Peyer's patch (tissue), 4 donors: ENCODE results near the gene PXK. TPM values are rescaled to one million over a fixed set of nuclear protein-coding genes. Genes with fewer than 3 reads are reported as not detected.

Source experiments
- DNase-seq, 3 donors: peaks; one replicate each; pipeline ENCODE4 v3.0.0-alpha.2; 2017 to 2019
- H3K27ac ChIP-seq, 4 donors: fragments of 200-600 bp; sonication (generic); one replicate each; pipeline ENCODE4 v1.5.1; 2016 to 2019
- H3K27me3 ChIP-seq, 2 donors: fragments of 200-600 bp; sonication (generic); one replicate each; pipeline ENCODE4 v1.5.1; 2019
- H3K36me3 ChIP-seq, 3 donors: fragments of 200-600 bp; sonication (generic); one replicate each; pipeline ENCODE4 v1.5.1; 2016 to 2019
- H3K4me1 ChIP-seq, 4 donors: fragments of 200-600 bp; sonication (generic); one replicate each; pipeline ENCODE4 v1.5.1; 2016 to 2019
- H3K4me3 ChIP-seq, 4 donors: fragments of 200-600 bp; sonication (generic); 1 replicate in 3 of 4; 2 replicates in 1 of 4; pipeline ENCODE4 v1.5.1; 2016 to 2019; ENCODE audit warnings: mild to moderate bottlenecking in 1 of 4
- H3K9me3 ChIP-seq, 4 donors: fragments of 200-600 bp; sonication (generic); one replicate each; pipeline ENCODE4 v1.5.1; 2016 to 2019; ENCODE audit warnings: mild to moderate bottlenecking in 1 of 4
- POLR2A ChIP-seq, 2 donors: fragments of 450-650 bp; IDR thresholded peaks; one replicate each; pipeline ENCODE4 v1.5.1; 2017; ENCODE audit warnings: antibody characterized with exemption in 2 of 2, mild to moderate bottlenecking in 2 of 2, moderate library complexity in 2 of 2
- total RNA-seq, 4 donors: library from RNA; depleted of rRNA; stranded (reverse); fragments of >200 nt; gene quantifications; one replicate each; pipeline ENCODE4 v1.1.0, GENCODE V29; 2016
- TF ChIP-seq, protein P1 (sequence below), 6 experiments: fragments of 450-650 bp in 4 of 6; fragments of 200-600 bp in 2 of 6; sonication (generic) in 1 of 6; IDR thresholded peaks; one replicate each; pipeline ENCODE4 v1.5.1; 2017 to 2019; ENCODE audit warnings: antibody characterized with exemption in 6 of 6, mild to moderate bottlenecking in 3 of 6, moderate library complexity in 1 of 6

The PXK gene
- total RNA-seq, 4 donors from 2014 or later = 15.3 to 73.4 (median 28.4) TPM

DNA sequence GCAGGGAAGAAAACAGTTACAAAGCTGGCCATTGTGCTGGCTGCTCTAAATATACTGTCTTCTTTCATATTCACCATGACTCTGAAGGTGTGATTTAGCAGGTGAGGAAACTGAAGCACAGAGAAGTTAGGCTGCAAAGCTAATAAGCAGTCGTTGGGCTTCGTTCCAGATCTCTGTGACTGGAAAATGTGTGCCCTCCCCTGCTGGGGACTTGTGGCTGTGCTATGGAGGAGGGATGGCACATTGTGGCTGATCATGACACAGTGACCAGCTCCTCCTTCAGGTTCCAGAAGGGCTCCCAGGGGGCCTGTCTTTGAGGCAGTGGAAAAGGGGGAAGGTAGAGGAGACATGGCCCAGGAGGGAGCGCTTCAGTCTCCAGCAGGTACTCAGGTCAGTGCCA is 19.2 kb downstream of the PXK start:
- peak overlapping the region in 1 of 4 donors; percentile 77 for H3K27ac ChIP-seq

DNA sequence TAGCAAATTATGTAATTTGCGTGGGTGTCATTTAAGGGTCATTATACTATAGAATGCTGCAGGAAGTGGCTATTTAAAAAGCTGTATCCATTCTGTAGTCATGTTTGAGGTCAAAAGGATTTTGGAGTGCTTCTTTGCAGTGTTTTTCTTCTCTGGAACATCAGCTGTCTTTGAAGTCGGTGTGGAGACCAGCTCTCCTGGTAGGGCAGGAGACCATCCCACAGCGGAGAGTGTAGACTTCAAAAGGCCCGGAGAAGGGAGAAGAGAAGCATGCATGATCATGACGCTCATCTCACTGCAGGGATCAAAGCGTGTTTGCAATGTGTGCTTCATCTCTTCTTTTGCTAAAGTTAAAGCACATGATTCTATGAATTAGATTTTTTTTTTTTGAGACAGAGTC is 19.9 kb downstream of the PXK start:
- no peaks in the 10 kb centered on the region for H3K9me3 ChIP-seq
- TF ChIP-seq POLR2A (IDR thresholded peaks at IDR 0.05) = no peak
- TF ChIP-seq, protein P1, sequence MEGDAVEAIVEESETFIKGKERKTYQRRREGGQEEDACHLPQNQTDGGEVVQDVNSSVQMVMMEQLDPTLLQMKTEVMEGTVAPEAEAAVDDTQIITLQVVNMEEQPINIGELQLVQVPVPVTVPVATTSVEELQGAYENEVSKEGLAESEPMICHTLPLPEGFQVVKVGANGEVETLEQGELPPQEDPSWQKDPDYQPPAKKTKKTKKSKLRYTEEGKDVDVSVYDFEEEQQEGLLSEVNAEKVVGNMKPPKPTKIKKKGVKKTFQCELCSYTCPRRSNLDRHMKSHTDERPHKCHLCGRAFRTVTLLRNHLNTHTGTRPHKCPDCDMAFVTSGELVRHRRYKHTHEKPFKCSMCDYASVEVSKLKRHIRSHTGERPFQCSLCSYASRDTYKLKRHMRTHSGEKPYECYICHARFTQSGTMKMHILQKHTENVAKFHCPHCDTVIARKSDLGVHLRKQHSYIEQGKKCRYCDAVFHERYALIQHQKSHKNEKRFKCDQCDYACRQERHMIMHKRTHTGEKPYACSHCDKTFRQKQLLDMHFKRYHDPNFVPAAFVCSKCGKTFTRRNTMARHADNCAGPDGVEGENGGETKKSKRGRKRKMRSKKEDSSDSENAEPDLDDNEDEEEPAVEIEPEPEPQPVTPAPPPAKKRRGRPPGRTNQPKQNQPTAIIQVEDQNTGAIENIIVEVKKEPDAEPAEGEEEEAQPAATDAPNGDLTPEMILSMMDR (IDR thresholded peaks at IDR 0.05) = no peak
- H3K4me1 ChIP-seq = peaks cover 0 to 17% (median 15%) of the 10 kb centered on the region in 4 donors
- H3K27me3 ChIP-seq = no peaks in the 10 kb centered on the region
- peak in 1 of 3 donors; percentile 27 for DNase-seq
- H3K36me3 ChIP-seq = no peaks in the 10 kb centered on the region
- H3K4me3 ChIP-seq = no peak overlapping the region
- peak overlapping the region in 1 of 4 donors; percentile 77 for H3K27ac ChIP-seq

More for the DNA sequence above, 19.2 kb downstream of the PXK start:
- Histone ChIP-seq H3K9me3 (no peaks in the 10 kb centered on the region), H3K4me3 (no peak overlapping the region), H3K36me3 (no peaks in the 10 kb centered on the region), H3K27me3 (no peaks in the 10 kb centered on the region), H3K4me1 (peaks cover 0 to 18% (median 15%) of the 10 kb centered on the region in 4 donors)
- peak in 2 of 3 donors; percentile 43 to 45 for DNase-seq
- no peak for TF ChIP-seq POLR2A (IDR thresholded peaks at IDR 0.05)
- TF ChIP-seq, protein P1 (IDR thresholded peaks at IDR 0.05) = no peak

DNA sequence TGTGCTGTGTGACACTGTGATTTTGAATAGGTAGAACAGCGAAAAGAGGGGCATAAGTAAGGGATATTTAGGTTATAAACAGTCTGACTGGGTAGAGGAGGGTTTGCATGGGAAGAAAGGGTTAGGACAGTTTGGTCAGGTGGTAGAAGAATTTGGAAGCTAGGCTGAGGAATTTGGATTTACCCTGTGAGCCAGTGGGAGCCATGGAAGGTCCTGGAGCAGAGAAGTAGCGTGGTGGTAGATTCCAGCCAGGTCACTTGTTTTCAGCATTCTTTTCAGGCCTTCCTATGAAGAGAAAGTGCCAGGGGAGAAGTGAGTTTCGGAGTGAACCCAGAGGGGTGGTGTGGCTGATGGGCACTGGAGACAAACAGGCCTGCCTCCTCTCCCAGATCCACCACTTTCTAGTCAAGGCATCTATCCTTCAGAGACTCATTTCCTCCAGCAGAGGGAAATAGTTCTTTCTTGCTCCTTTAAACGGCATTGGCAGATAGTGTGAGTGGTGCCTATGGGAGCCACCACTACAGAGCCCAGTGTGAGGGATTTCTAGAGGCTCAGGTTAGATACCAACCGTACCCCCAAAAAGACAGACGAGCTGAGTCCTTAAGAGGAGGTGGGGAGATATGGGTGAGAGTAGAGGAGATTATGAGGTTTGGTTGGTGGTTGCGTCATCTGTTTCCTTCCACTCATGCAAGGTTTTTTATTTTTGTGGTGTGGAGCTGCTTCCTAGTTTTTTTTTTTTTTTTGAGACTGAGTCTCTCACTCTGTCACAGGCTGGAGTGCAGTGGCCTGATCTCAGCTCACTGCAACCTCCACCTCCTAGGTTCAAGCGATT is 21.2 kb downstream of the PXK start:
- Histone ChIP-seq H3K27me3 (no peaks in the 10 kb centered on the region), H3K36me3 (no peaks in the 10 kb centered on the region), H3K4me1 (peaks cover 0 to 16% (median 10%) of the 10 kb centered on the region in 4 donors), H3K9me3 (no peaks in the 10 kb centered on the region), H3K4me3 (peak overlapping the region in 1 of 4 donors; percentile 7), H3K27ac (peak overlapping the region in 3 of 4 donors; percentile 19 to 77 (median 68))
- TF ChIP-seq, protein P1 (IDR thresholded peaks at IDR 0.05) = peak in 1 of 6 experiments; percentile 10
- TF ChIP-seq POLR2A (IDR thresholded peaks at IDR 0.05) = no peak
- peak in 2 of 3 donors; percentile 52 to 53 for DNase-seq

- Histone ChIP-seq H3K27ac (peak overlapping the region in 2 of 4 donors; percentile 68 to 77), H3K4me3 (no peak overlapping the region), H3K27me3 (no peaks in the 10 kb centered on the region), H3K9me3 (no peaks in the 10 kb centered on the region), H3K36me3 (no peaks in the 10 kb centered on the region), H3K4me1 (peaks cover 0 to 16% (median 6%) of the 10 kb centered on the region in 4 donors)
- TF ChIP-seq, protein P1 (IDR thresholded peaks at IDR 0.05) = no peak
- TF ChIP-seq POLR2A (IDR thresholded peaks at IDR 0.05) = no peak
- peak in 2 of 3 donors; percentile 49 to 55 for DNase-seq
These were observed 22.5 kb downstream of the PXK start for GRCh38 chr3:58355179-58355578.

- H3K4me3 ChIP-seq = no peak overlapping the region
- peaks cover 0 to 16% (median 5%) of the 10 kb centered on the region in 4 donors for H3K4me1 ChIP-seq
- H3K36me3 ChIP-seq = no peaks in the 10 kb centered on the region
- H3K27ac ChIP-seq = peak overlapping the region in 1 of 4 donors; percentile 77
- DNase-seq = peak in 2 of 3 donors; percentile 58 to 69
- no peaks in the 10 kb centered on the region for H3K27me3 ChIP-seq
- no peak for TF ChIP-seq POLR2A (IDR thresholded peaks at IDR 0.05)
- TF ChIP-seq, protein P1 (IDR thresholded peaks at IDR 0.05) = no peak
- H3K9me3 ChIP-seq = no peaks in the 10 kb centered on the region
These were observed 23.4 kb downstream of the PXK start for GRCh38 chr3:58356054-58356453.
